Measurements from ENCODE around the gene UBE2O.
"Not testable (repeated sequence)": the region's sequence is repeated elsewhere in the genome, so short reads cannot be mapped to it uniquely, and the experiment has no call there.

The UBE2O gene

GRCh38 chr17:76353004-76353598 is 99.9 kb downstream of the UBE2O start:
- peak overlapping the region; percentile 48 for H2AK5ac ChIP-seq (ENCODE audit: low read depth, low read length)
- peak overlapping the region; percentile 96 for H2BK15ac ChIP-seq (ENCODE audit: low read length)
- H3K79me1 ChIP-seq (ENCODE audit: low read depth, low read length): peaks cover 3% of the 10 kb centered on the region
- peak overlapping the region; percentile 97 for H3K14ac ChIP-seq (ENCODE audit: low read length)
- peak overlapping the region; percentile 94 for H2BK5ac ChIP-seq (ENCODE audit: low read length)
- H2BK12ac ChIP-seq (ENCODE audit: low read length): no peak overlapping the region
- no peak overlapping the region for H4K8ac ChIP-seq (ENCODE audit: low read depth, low read length)
- H3K36me3 ChIP-seq (replicated peaks in 1 of 2; ENCODE audit: control insufficient read depth in 2 of 2, insufficient read depth in 2 of 2, low read length in 2 of 2): peaks cover 0 to 13% of the 10 kb centered on the region in 2 donors
- H3K27me3 ChIP-seq (ENCODE audit: control insufficient read depth in 3 of 3, insufficient read depth in 3 of 3, low read depth in 1 of 3, low read length in 3 of 3): peaks cover 0 to 2% (median 0%) of the 10 kb centered on the region in 3 experiments
- H2AFZ ChIP-seq (ENCODE audit: low read length): peak overlapping the region; percentile 93
- no CpG with 5 or more reads among the region's 51 CpGs for WGBS, 2 donors (ENCODE audit: extremely low coverage in 2 of 2, insufficient read length in 2 of 2, insufficient replicate concordance in 1 of 2)
- H3K4me3 ChIP-seq (ENCODE audit: low read length in 2 of 2): peak overlapping the region; percentile 87 to 92
- peaks cover 6% of the 10 kb centered on the region in 2 donors for H3K4me1 ChIP-seq (ENCODE audit: control insufficient read depth in 2 of 2, insufficient read depth in 1 of 2, low read depth in 1 of 2, low read length in 2 of 2)
- H2BK120ac ChIP-seq (ENCODE audit: low read depth, low read length): no peak overlapping the region
- no peak for DNase-seq (ENCODE audit: low spot score)
- H3K9ac ChIP-seq (ENCODE audit: low read depth, low read length, poor library complexity): peak overlapping the region; percentile 87
- H3K23ac ChIP-seq (ENCODE audit: low read depth, low read length, poor library complexity): peak overlapping the region; percentile 57
- H3K4me2 ChIP-seq (ENCODE audit: insufficient read depth, low read length, poor library complexity, severe bottlenecking): peak overlapping the region; percentile 98
- peak overlapping the region; percentile 79 for H3K27ac ChIP-seq (replicated peaks; ENCODE audit: low read length)
- H3K18ac ChIP-seq (ENCODE audit: low read length): peak overlapping the region; percentile 96
- peak overlapping the region; percentile 76 for H3K4ac ChIP-seq (ENCODE audit: low read length)
- H4K91ac ChIP-seq (ENCODE audit: low read depth, low read length, poor library complexity): no peak overlapping the region
- no peaks in the 10 kb centered on the region for H3K9me3 ChIP-seq (replicated peaks in 1 of 2; ENCODE audit: control insufficient read depth in 2 of 2, insufficient read depth in 1 of 2, low read depth in 1 of 2, low read length in 2 of 2)

- Histone ChIP-seq H2BK12ac (ENCODE audit: low read length) (no peak overlapping the region), H3K4ac (ENCODE audit: low read length) (no peak overlapping the region), H3K79me1 (ENCODE audit: low read depth, low read length) (peaks cover 3% of the 10 kb centered on the region), H3K4me1 (ENCODE audit: control insufficient read depth in 2 of 2, insufficient read depth in 1 of 2, low read depth in 1 of 2, low read length in 2 of 2) (peaks cover 6% of the 10 kb centered on the region in 2 donors), H3K9me3 (replicated peaks in 1 of 2; ENCODE audit: control insufficient read depth in 2 of 2, insufficient read depth in 1 of 2, low read depth in 1 of 2, low read length in 2 of 2) (no peaks in the 10 kb centered on the region), H2AK5ac (ENCODE audit: low read depth, low read length) (no peak overlapping the region), H3K36me3 (replicated peaks in 1 of 2; ENCODE audit: control insufficient read depth in 2 of 2, insufficient read depth in 2 of 2, low read length in 2 of 2) (peaks cover 3 to 26% of the 10 kb centered on the region in 2 donors), H2BK5ac (ENCODE audit: low read length) (no peak overlapping the region), H2AFZ (ENCODE audit: low read length) (no peak overlapping the region), H2BK120ac (ENCODE audit: low read depth, low read length) (no peak overlapping the region), H3K4me3 (ENCODE audit: low read length in 2 of 2) (no peak overlapping the region), H3K27ac (replicated peaks; ENCODE audit: low read length) (no peak overlapping the region), H4K91ac (ENCODE audit: low read depth, low read length, poor library complexity) (no peak overlapping the region), H3K9ac (ENCODE audit: low read depth, low read length, poor library complexity) (no peak overlapping the region), H2BK15ac (ENCODE audit: low read length) (no peak overlapping the region), H3K4me2 (ENCODE audit: insufficient read depth, low read length, poor library complexity, severe bottlenecking) (no peak overlapping the region), H3K23ac (ENCODE audit: low read depth, low read length, poor library complexity) (no peak overlapping the region), H3K18ac (ENCODE audit: low read length) (no peak overlapping the region), H4K8ac (ENCODE audit: low read depth, low read length) (no peak overlapping the region), H3K27me3 (ENCODE audit: control insufficient read depth in 3 of 3, insufficient read depth in 3 of 3, low read depth in 1 of 3, low read length in 3 of 3) (peaks cover 0 to 2% (median 0%) of the 10 kb centered on the region in 3 experiments), H3K14ac (ENCODE audit: low read length) (no peak overlapping the region)
- DNase-seq (ENCODE audit: low spot score): no peak
- no CpG with 5 or more reads among the region's 9 CpGs for WGBS, 2 donors (ENCODE audit: extremely low coverage in 2 of 2, insufficient read length in 2 of 2, insufficient replicate concordance in 1 of 2)
These were observed 101.4 kb downstream of the UBE2O start for GRCh38 chr17:76351526-76352071.

- Histone ChIP-seq H3K23ac (ENCODE audit: low read depth, low read length, poor library complexity) (no peak overlapping the region), H3K27ac (replicated peaks; ENCODE audit: low read length) (no peak overlapping the region), H2BK5ac (ENCODE audit: low read length) (no peak overlapping the region), H2AK5ac (ENCODE audit: low read depth, low read length) (no peak overlapping the region), H3K4me1 (ENCODE audit: control insufficient read depth in 2 of 2, insufficient read depth in 1 of 2, low read depth in 1 of 2, low read length in 2 of 2) (peaks cover 6% of the 10 kb centered on the region in 2 donors), H3K79me1 (ENCODE audit: low read depth, low read length) (peaks cover 3% of the 10 kb centered on the region), H3K4me3 (ENCODE audit: low read length in 2 of 2) (no peak overlapping the region), H3K4me2 (ENCODE audit: insufficient read depth, low read length, poor library complexity, severe bottlenecking) (no peak overlapping the region), H2BK15ac (ENCODE audit: low read length) (no peak overlapping the region), H3K9ac (ENCODE audit: low read depth, low read length, poor library complexity) (no peak overlapping the region), H3K9me3 (replicated peaks in 1 of 2; ENCODE audit: control insufficient read depth in 2 of 2, insufficient read depth in 1 of 2, low read depth in 1 of 2, low read length in 2 of 2) (no peaks in the 10 kb centered on the region), H2BK120ac (ENCODE audit: low read depth, low read length) (no peak overlapping the region), H4K8ac (ENCODE audit: low read depth, low read length) (no peak overlapping the region), H4K91ac (ENCODE audit: low read depth, low read length, poor library complexity) (no peak overlapping the region), H3K14ac (ENCODE audit: low read length) (no peak overlapping the region), H3K18ac (ENCODE audit: low read length) (no peak overlapping the region), H3K36me3 (replicated peaks in 1 of 2; ENCODE audit: control insufficient read depth in 2 of 2, insufficient read depth in 2 of 2, low read length in 2 of 2) (peaks cover 8 to 37% of the 10 kb centered on the region in 2 donors), H3K4ac (ENCODE audit: low read length) (no peak overlapping the region), H2AFZ (ENCODE audit: low read length) (no peak overlapping the region), H2BK12ac (ENCODE audit: low read length) (no peak overlapping the region), H3K27me3 (ENCODE audit: control insufficient read depth in 3 of 3, insufficient read depth in 3 of 3, low read depth in 1 of 3, low read length in 3 of 3) (peaks cover 0 to 2% (median 0%) of the 10 kb centered on the region in 3 experiments)
- DNase-seq (ENCODE audit: low spot score): no peak
- WGBS, 2 donors (ENCODE audit: extremely low coverage in 2 of 2, insufficient read length in 2 of 2, insufficient replicate concordance in 1 of 2): no CpG with 5 or more reads among the region's 5 CpGs
These were observed 102.5 kb downstream of the UBE2O start for GRCh38 chr17:76350463-76350862.

- not testable (repeated sequence) for H4K91ac ChIP-seq (ENCODE audit: low read depth, low read length, poor library complexity); H3K9ac ChIP-seq (ENCODE audit: low read depth, low read length, poor library complexity); H3K18ac ChIP-seq (ENCODE audit: low read length); H3K4me3 ChIP-seq (ENCODE audit: low read length in 2 of 2); H4K8ac ChIP-seq (ENCODE audit: low read depth, low read length); H3K4me1 ChIP-seq (ENCODE audit: control insufficient read depth in 2 of 2, insufficient read depth in 1 of 2, low read depth in 1 of 2, low read length in 2 of 2); H2BK12ac ChIP-seq (ENCODE audit: low read length); H3K4ac ChIP-seq (ENCODE audit: low read length); H3K4me2 ChIP-seq (ENCODE audit: insufficient read depth, low read length, poor library complexity, severe bottlenecking); H3K79me1 ChIP-seq (ENCODE audit: low read depth, low read length); H3K9me3 ChIP-seq (replicated peaks in 1 of 2; ENCODE audit: control insufficient read depth in 2 of 2, insufficient read depth in 1 of 2, low read depth in 1 of 2, low read length in 2 of 2); H3K23ac ChIP-seq (ENCODE audit: low read depth, low read length, poor library complexity); H3K27ac ChIP-seq (replicated peaks; ENCODE audit: low read length); DNase-seq (ENCODE audit: low spot score); H2AK5ac ChIP-seq (ENCODE audit: low read depth, low read length); H3K14ac ChIP-seq (ENCODE audit: low read length); H2BK5ac ChIP-seq (ENCODE audit: low read length); H2BK15ac ChIP-seq (ENCODE audit: low read length); H2AFZ ChIP-seq (ENCODE audit: low read length); H3K27me3 ChIP-seq (ENCODE audit: control insufficient read depth in 3 of 3, insufficient read depth in 3 of 3, low read depth in 1 of 3, low read length in 3 of 3); H2BK120ac ChIP-seq (ENCODE audit: low read depth, low read length)
- WGBS, 2 donors (ENCODE audit: extremely low coverage in 2 of 2, insufficient read length in 2 of 2, insufficient replicate concordance in 1 of 2): no CpG with 5 or more reads among the region's 11 CpGs
- peaks cover 14 to 64% of the 10 kb centered on the region in 2 donors for H3K36me3 ChIP-seq (replicated peaks in 1 of 2; ENCODE audit: control insufficient read depth in 2 of 2, insufficient read depth in 2 of 2, low read length in 2 of 2)
These were observed 106.0 kb downstream of the UBE2O start for GRCh38 chr17:76346936-76347335.

Data from neuronal stem cell (in vitro differentiated cells).